ENCODE data around the gene CAMK4.
A peak's percentile ranks its signal among the peaks of the same experiment; 100 is the strongest.

The CAMK4 gene

GRCh38 chr5:111478898-111479297 is 254.7 kb downstream of the CAMK4 start:
- intact Hi-C loops (cut with micrococcal nuclease) = no loop called here
- H3K36me3 Mint-ChIP-seq (ENCODE audit: low read depth) = no peaks in the 10 kb centered on the region
- H3K27ac Mint-ChIP-seq = no peak overlapping the region
- peaks cover 3% of the 10 kb centered on the region for H3K27me3 Mint-ChIP-seq
- no peaks in the 10 kb centered on the region for H3K9me3 Mint-ChIP-seq
- no peaks in the 10 kb centered on the region for H3K4me1 Mint-ChIP-seq (ENCODE audit: low read depth)
- no peak overlapping the region for H3K4me3 Mint-ChIP-seq

GRCh38 chr5:111480346-111480745 is 256.2 kb downstream of the CAMK4 start:
- Mint-ChIP-seq H3K27me3 (peaks cover 6% of the 10 kb centered on the region), H3K9me3 (no peaks in the 10 kb centered on the region), H3K4me1 (ENCODE audit: low read depth) (no peaks in the 10 kb centered on the region), H3K36me3 (ENCODE audit: low read depth) (no peaks in the 10 kb centered on the region), H3K4me3 (no peak overlapping the region), H3K27ac (no peak overlapping the region)
- intact Hi-C loops (cut with micrococcal nuclease) = no loop called here

- Mint-ChIP-seq H3K4me1 (ENCODE audit: low read depth) (no peaks in the 10 kb centered on the region), H3K27ac (no peak overlapping the region), H3K4me3 (no peak overlapping the region), H3K27me3 (peaks cover 4% of the 10 kb centered on the region), H3K36me3 (ENCODE audit: low read depth) (no peaks in the 10 kb centered on the region), H3K9me3 (no peaks in the 10 kb centered on the region)
- intact Hi-C loops (cut with micrococcal nuclease) = no loop called here
Observed at GRCh38 chr5:111486055-111486454, 261.9 kb downstream of the CAMK4 start.

GRCh38 chr5:111486926-111487325 is 262.7 kb downstream of the CAMK4 start:
- Mint-ChIP-seq H3K36me3 (ENCODE audit: low read depth) (no peaks in the 10 kb centered on the region), H3K27ac (no peak overlapping the region), H3K4me1 (ENCODE audit: low read depth) (no peaks in the 10 kb centered on the region), H3K27me3 (peaks cover 4% of the 10 kb centered on the region), H3K4me3 (no peak overlapping the region), H3K9me3 (no peaks in the 10 kb centered on the region)
- intact Hi-C loops (cut with micrococcal nuclease) = no loop called here

- H3K27me3 Mint-ChIP-seq = peaks cover 4% of the 10 kb centered on the region
- no peak overlapping the region for H3K4me3 Mint-ChIP-seq
- H3K4me1 Mint-ChIP-seq (ENCODE audit: low read depth) = no peaks in the 10 kb centered on the region
- intact Hi-C loops (cut with micrococcal nuclease) = no loop called here
- H3K9me3 Mint-ChIP-seq = no peaks in the 10 kb centered on the region
- H3K36me3 Mint-ChIP-seq (ENCODE audit: low read depth) = peaks cover under 1% of the 10 kb centered on the region
- H3K27ac Mint-ChIP-seq = no peak overlapping the region
Observed at GRCh38 chr5:111488353-111488752, 264.2 kb downstream of the CAMK4 start.

- Mint-ChIP-seq H3K4me3 (no peak overlapping the region), H3K36me3 (ENCODE audit: low read depth) (peaks cover 16% of the 10 kb centered on the region), H3K27ac (no peak overlapping the region), H3K9me3 (no peaks in the 10 kb centered on the region), H3K4me1 (ENCODE audit: low read depth) (no peaks in the 10 kb centered on the region), H3K27me3 (no peaks in the 10 kb centered on the region)
- intact Hi-C loops (cut with micrococcal nuclease) = no loop called here
Observed at GRCh38 chr5:111493031-111493430, 268.8 kb downstream of the CAMK4 start.

- Mint-ChIP-seq H3K27me3 (no peaks in the 10 kb centered on the region), H3K4me1 (ENCODE audit: low read depth) (no peaks in the 10 kb centered on the region), H3K27ac (no peak overlapping the region), H3K36me3 (ENCODE audit: low read depth) (peaks cover 30% of the 10 kb centered on the region), H3K9me3 (no peaks in the 10 kb centered on the region), H3K4me3 (no peak overlapping the region)
- intact Hi-C loops (cut with micrococcal nuclease) = no loop called here
Observed at GRCh38 chr5:111494355-111494999, 270.3 kb downstream of the CAMK4 start.

GRCh38 chr5:111495159-111495558 is 271.0 kb downstream of the CAMK4 start:
- Mint-ChIP-seq H3K27me3 (no peaks in the 10 kb centered on the region), H3K36me3 (ENCODE audit: low read depth) (peaks cover 36% of the 10 kb centered on the region), H3K27ac (no peak overlapping the region), H3K9me3 (no peaks in the 10 kb centered on the region), H3K4me1 (ENCODE audit: low read depth) (no peaks in the 10 kb centered on the region), H3K4me3 (no peak overlapping the region)
- intact Hi-C loops (cut with micrococcal nuclease) = no loop called here

GRCh38 chr5:111498346-111498745 is 274.2 kb downstream of the CAMK4 start:
- Mint-ChIP-seq H3K9me3 (no peaks in the 10 kb centered on the region), H3K27me3 (no peaks in the 10 kb centered on the region), H3K4me3 (no peak overlapping the region), H3K36me3 (ENCODE audit: low read depth) (peaks cover 58% of the 10 kb centered on the region), H3K4me1 (ENCODE audit: low read depth) (no peaks in the 10 kb centered on the region), H3K27ac (no peak overlapping the region)
- intact Hi-C loops (cut with micrococcal nuclease) = no loop called here

- intact Hi-C loops (cut with micrococcal nuclease) = no loop called here
- Mint-ChIP-seq H3K36me3 (ENCODE audit: low read depth) (peaks cover 60% of the 10 kb centered on the region), H3K4me1 (ENCODE audit: low read depth) (peaks cover 16% of the 10 kb centered on the region), H3K9me3 (no peaks in the 10 kb centered on the region), H3K27me3 (no peaks in the 10 kb centered on the region), H3K27ac (no peak overlapping the region), H3K4me3 (no peak overlapping the region)
Observed at GRCh38 chr5:111502956-111503355, 278.8 kb downstream of the CAMK4 start.

GRCh38 chr5:111505096-111505495 is 280.9 kb downstream of the CAMK4 start:
- H3K27ac Mint-ChIP-seq = no peak overlapping the region
- no peak overlapping the region for H3K4me3 Mint-ChIP-seq
- H3K36me3 Mint-ChIP-seq (ENCODE audit: low read depth) = peaks cover 40% of the 10 kb centered on the region
- H3K27me3 Mint-ChIP-seq = no peaks in the 10 kb centered on the region
- no peaks in the 10 kb centered on the region for H3K9me3 Mint-ChIP-seq
- H3K4me1 Mint-ChIP-seq (ENCODE audit: low read depth) = peaks cover 27% of the 10 kb centered on the region
- intact Hi-C loops (cut with micrococcal nuclease) = no loop called here

- H3K27ac Mint-ChIP-seq = no peak overlapping the region
- intact Hi-C loops (cut with micrococcal nuclease) = no loop called here
- no peaks in the 10 kb centered on the region for H3K9me3 Mint-ChIP-seq
- H3K4me3 Mint-ChIP-seq = no peak overlapping the region
- peaks cover 32% of the 10 kb centered on the region for H3K36me3 Mint-ChIP-seq (ENCODE audit: low read depth)
- H3K4me1 Mint-ChIP-seq (ENCODE audit: low read depth) = peaks cover 34% of the 10 kb centered on the region
- H3K27me3 Mint-ChIP-seq = no peaks in the 10 kb centered on the region
Observed at GRCh38 chr5:111507276-111507675, 283.1 kb downstream of the CAMK4 start.

- Mint-ChIP-seq H3K9me3 (no peaks in the 10 kb centered on the region), H3K4me3 (no peak overlapping the region), H3K36me3 (ENCODE audit: low read depth) (peaks cover 23% of the 10 kb centered on the region), H3K27ac (no peak overlapping the region), H3K27me3 (no peaks in the 10 kb centered on the region), H3K4me1 (ENCODE audit: low read depth) (peaks cover 44% of the 10 kb centered on the region)
- intact Hi-C loops (cut with micrococcal nuclease) = no loop called here
Observed at GRCh38 chr5:111509119-111509518, 284.9 kb downstream of the CAMK4 start.

GRCh38 chr5:111511174-111511830 is 287.1 kb downstream of the CAMK4 start:
- Mint-ChIP-seq H3K9me3 (no peaks in the 10 kb centered on the region), H3K27ac (peak overlapping the region; percentile 96), H3K4me1 (ENCODE audit: low read depth) (peaks cover 36% of the 10 kb centered on the region), H3K27me3 (no peaks in the 10 kb centered on the region), H3K4me3 (peak overlapping the region; percentile 97), H3K36me3 (ENCODE audit: low read depth) (peaks cover 13% of the 10 kb centered on the region)
- intact Hi-C loops (cut with micrococcal nuclease) = loop anchor here (5.0 kb wide), 1 partner anchor 1011 kb away; no protein-coding TSS in a partner anchor

All from dendritic cell treated with granulocyte-macrophage colony-stimulating factor and Interleukin-4, amounts not matched to agents 40 ng/mL and 50 ng/mL, for 4 days (primary cell).